HL-60/S4 treated with retinoic acid at 250 ng/mL for 4 days and 3 days (cell line): Measurements from ENCODE around the gene PILRA.
"Not testable (repeated sequence)": the region's sequence is repeated elsewhere in the genome, so short reads cannot be mapped to it uniquely, and the experiment has no call there.

ENCODE experiments used
- in situ Hi-C: fragments of 300-500 bp; cut with MboI; formaldehyde crosslinking; loops from 2 replicates; pipeline ENCODE4 v1.7.0; 2022; ENCODE audit warnings: low sequenced_read_pairs

The PILRA gene

DNA sequence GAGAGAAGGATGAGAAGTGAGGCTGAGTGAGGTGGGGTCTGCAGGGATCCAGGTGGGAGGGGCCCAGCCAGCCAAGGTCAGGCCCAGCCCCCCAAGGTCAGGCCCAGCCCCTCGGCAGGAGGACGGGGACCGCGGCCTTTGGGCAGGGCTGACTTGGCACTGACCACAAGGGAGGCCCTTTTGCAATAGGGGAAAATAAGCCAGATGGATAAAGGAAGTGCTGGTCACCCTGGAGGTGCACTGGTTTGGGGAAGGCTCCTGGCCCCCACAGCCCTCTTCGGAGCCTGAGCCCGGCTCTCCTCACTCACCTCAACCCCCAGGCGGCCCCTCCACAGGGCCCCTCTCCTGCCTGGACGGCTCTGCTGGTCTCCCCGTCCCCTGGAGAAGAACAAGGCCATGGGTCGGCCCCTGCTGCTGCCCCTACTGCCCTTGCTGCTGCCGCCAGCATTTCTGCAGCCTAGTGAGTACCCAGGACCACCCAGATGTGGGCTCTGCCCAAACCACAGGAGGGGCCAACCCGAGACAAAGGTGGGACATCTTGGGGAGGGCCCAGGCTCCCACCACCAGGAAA is at the start of gene PILRA:
Gene PILRA, plus strand, starts transcription at position 227 of the 571 bp plus-strand sequence. Its CDS starts 170 bp downstream, at position 397.
- in situ Hi-C loops, result no loop called here

DNA sequence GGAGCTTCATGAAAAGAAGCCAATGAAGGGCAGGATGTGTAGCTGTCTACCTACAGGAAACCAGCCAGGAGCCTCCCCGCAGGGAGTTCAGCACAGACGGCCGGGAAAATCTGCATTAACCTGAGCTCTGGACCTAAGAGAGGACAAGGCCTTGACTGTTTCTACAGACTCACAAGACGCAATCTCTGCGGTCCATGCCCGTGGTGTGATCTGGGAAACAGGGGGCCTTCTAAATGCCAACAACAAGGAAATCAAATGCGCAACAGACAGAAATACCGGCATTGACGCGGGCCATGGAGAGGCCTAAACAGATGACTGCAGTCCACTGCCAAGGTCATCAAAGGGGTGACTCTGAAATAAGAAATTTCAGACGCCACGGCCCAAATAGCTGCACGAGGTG is 49.1 kb upstream of the PILRA start:
- in situ Hi-C loops, result not testable (repeated sequence)

DNA sequence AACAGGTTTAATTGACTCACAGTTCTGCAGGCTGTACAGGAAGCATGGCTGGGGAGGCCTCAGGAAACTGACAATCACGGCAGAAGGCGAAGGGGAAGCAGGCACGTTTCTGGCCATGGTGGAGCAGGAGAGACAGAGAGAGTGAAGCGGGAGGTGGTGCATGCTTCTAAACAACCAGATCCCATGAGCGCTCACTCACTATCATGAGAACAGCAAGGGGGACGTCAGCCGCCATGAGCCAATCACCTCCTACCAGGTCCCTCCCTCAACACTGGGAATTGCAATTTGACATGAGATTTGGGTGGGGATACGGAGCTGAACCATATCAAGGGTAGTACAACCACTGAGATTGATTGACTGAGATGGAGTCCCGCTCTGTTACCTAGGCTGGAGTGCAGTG is 47.6 kb upstream of the PILRA start:
- in situ Hi-C loops, result not testable (repeated sequence)

DNA sequence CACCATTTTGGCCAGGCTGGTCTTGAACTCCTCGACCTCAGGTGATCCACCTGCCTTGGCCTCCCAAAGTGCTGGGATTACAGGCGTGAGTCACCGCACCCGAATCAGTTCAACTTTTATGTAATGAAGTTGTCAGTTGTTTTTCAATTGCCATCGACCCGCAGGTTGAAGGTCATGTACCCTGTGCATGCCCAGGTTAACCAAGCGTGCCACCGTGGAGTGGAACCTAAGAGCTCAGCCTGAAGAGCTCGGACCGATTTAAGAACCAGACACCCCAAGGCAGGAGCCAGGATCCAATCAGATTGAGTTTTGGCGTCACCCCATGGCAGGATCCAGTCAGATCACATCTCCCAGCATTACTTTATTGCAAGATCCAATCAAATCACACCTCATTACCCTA is 46.4 kb upstream of the PILRA start:
- in situ Hi-C loops, result not testable (repeated sequence)

DNA sequence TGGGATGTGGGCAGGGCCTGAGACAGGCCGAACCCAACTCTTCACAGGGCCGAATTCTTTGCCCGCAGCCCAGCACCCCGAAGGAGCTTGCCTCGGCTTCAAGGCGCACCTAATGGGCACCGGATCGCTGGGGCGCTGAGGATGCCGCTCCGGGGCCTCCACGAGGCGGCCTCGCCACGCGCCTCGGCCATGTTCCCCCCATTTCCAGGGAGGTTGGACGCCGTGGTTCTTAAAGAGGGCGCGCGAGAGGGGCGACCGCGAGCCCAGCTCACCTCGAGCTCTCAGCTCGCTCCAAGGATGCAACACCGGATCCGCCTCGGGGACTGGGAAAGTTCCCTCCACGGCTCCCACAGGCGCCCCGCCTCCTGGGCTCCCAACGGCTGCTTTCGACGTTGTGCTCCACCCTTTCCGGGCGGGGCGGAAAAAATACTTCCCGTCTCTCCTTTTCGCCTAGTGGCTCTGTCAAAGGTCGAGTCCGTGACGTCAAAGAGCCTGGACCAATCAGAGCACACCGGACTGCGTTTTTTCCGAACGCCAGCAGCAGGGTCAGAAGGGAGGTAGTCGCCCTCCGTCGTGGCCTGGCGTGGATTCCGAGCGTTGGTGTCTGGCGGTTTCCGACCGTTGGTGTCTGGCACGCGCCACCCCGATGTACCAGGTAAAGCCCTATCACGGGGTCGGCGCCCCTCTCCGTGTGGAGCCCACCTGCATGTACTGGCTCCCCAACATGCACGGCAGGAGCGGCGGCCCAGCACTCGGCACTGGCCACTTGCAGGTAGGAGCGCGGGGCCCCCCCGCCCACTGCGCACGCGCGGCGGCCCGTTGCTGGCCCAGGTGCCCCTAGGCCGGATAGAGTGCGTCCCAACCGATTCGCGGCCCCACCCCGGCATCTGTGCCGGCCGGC is 37.5 kb upstream of the PILRA start:
- in situ Hi-C loops, result not testable (repeated sequence)

DNA sequence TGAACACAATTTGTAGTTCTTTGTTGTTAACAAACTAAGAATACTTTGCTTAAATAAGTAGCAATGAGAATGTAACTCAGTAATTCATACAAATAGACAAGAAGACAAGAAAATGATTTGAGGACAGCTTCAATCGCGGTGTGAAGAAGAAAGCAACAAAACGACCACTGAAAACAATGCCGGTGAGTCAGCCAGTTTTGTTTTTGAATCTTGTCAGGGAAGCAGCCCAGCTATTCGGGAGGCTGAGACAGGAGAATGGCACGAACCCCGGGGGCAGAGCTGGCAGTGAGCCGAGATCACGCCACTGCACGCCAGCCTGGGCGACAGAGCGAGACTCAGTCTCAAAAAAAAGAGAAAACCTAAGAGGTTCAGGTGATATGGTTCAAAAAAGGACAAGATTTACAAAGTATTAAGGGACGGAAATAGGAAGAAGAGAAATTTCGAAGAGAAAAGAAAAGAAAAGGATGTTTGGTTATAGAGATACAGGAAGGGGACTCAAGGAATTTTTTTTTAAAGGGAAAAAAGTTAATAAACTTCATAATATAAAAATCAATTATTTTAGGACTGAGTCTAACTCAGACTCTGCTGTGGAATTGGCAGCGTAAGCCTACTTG is 35.1 kb upstream of the PILRA start:
- in situ Hi-C loops, result not testable (repeated sequence)

DNA sequence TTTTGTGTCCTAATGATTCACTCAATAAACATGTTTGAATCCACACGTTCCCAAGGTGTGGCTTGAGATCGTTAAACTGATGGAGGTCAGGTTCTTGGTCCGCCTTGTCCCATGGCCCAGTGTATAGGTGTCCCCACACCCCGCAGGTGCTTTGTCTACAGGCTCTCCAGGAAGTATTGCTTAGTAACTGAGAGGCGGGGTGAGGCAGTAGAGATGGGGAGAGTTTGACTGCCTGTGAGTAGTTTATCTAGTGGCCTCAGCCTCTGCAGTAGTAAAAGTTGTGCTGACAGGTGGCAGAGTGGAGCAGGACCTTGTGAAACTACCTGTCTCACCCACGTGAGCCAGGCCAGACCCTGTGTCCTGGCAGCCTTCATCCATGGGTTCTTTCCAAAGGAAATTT is 32.0 kb upstream of the PILRA start:
- in situ Hi-C loops, result not testable (repeated sequence)

DNA sequence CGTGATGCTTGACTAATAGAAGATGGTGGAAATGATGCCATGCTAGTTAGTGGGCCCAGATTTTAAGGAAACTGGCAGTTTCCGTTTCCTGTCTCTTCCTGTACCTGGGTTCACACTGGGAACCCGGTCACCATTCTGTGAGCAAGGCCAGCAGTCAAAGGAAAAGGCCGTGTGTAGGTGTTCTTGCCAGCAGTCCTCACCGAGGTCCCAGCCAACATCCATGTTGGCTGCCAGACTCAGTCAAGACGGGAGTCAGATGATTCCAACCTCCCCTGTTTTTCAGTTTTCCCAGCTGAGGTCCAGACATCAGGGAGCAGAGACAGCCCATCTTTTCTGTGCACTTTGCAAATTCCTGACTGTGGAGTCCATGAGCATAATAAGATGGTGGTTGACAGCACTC is 30.5 kb upstream of the PILRA start:
- in situ Hi-C loops, result no loop called here

DNA sequence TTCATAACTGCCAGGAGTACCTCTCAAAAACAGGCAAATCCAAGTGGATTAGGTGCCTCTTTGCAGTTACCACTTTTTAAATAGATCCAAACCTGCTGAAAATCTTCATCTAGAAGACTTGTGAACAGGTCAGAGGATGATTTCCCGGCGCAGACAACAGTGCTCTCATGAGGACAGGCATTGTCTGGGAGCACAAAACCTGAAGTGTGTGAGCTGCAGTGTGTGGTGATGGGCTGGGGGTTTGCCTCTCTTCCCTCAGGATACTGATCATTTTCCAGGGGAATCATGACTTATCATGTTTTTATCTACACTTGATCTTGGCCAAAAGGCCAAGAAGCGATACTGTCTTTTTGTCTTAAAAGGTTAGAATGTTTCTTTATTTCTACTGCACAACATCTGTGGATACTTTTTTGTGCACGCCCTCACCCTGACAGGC is 29.1 kb upstream of the PILRA start:
- in situ Hi-C loops, result not testable (repeated sequence)

DNA sequence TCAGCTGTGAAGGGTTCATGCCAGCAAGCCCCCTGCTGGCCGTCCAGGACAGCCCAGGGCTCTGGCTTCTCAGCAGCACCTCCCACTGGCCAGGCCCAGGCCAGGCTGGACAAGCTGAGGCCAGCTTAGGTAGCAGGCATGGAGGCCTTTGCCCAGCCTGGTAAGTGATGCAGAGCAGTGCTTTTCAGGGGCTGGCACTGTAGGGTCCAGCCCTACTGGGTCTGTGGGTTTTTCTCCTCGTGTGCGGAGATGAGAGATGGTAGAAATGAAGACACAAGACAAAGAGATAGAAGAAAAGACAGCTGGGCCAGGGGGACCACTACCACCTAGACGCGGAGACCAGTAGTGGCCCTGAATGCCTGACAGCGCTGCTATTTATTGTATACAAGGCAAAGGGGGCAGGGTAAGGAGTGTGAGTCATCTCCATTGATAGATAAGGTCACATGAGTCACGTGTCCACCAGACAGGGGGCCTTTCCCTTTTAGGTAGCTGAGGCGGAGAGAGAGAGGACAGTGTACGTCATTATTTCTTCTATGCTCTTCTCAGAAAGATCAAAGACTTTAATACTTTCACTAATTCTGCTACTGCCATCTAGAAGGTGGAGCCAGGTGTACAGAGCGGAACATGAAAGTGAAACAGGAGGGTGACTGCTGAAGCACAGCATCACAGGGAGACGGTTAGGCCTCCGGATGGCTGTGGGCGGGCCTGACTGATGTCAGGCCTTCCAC is 28.6 kb upstream of the PILRA start:
- in situ Hi-C loops, result not testable (repeated sequence)

DNA sequence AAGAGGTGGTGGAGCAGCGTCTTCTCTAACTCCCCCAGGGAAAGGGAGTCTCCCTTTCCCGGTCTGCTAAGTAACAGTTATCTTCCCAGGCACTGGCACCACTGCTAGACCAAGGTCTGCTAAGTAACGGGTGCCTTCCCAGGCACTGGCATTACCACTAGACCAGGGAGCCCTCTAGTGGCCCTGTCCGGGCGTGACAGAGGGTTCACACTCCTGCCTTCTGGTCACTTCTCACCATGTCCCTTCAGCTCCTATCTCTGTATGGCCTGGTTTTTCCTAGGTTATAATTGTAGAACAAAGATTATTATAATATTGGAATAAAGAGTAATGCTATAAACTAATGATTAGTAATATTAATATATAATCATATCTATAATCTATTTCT is 28.0 kb upstream of the PILRA start:
- in situ Hi-C loops, result not testable (repeated sequence)

DNA sequence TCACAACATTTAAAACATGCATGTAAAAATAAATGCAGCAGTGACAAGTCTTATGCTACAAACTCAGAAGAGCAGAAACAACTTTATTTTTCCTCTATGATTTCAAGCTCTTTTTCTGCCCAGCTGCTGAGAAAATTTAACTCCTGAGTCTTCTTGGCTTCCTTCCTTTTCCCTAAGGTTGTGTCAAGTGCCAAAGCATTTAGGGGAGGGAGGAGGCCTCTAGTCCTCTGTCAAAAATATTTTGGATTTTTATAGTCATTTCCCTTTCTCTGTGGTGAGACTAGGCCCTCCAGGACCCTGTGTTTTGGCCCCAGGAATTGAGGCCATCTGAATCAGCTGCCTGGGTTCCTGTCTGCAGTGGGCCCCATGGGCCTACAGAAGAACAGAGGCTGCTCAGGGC is 26.4 kb upstream of the PILRA start:
- in situ Hi-C loops, result no loop called here

DNA sequence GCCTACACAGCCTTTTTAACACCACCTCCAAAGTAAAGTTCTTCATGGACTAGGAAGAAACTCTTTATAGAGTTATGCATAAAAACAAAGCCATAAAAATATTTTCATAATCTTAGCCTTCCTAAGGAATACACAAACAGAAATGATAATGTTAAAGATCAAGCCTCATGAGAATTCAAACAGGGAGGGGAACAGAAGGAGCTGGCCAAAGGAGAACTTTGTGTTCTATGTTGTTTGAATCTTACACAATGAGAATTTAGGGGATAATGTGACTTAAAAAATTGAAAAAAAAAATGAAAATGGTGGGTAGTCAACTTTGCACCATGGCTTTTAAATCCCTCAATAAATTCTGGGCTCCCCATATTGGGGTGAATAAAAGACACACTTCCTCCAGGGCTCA is 24.5 kb upstream of the PILRA start:
- in situ Hi-C loops, result no loop called here

DNA sequence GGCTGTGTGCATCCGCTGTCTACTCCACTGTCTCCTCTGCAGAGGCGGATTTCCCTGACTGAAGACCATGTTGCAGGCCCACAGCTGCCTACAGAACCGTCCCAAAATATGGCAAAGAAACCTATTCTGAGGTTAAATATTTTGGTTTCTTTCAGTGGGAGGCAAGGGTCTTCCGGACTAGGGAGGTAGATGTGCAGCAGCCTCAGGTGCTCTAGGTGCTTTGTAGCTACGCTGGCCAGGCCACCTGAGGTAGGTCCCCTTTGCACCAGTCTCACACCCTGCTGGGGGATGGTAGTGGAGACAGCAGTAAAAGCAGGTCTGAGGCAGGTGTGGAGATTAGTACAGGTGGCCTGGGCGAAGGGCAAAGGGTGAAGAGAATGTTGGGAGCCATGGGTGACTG is 23.5 kb upstream of the PILRA start:
- in situ Hi-C loops, result no loop called here

DNA sequence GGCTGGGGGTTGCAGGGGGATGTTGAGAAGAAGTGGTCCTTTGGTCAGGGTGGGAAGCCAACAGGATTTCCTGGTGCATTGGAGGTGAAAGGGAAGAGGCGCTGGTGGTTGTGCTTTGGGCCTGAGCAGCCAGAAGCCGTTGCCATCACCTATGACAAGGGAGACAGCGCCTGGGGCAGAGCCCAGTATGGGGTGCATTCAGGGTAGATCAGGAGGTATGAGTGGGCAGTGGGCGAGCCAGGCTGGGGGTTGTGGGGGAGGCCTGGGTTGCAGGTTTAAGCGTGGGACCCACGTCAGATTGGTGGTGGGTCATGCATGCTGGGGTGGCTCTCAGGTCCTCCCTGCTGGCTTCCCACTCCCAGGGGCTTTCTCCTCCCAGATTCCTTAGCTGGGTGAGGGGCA is 21.6 kb upstream of the PILRA start:
- in situ Hi-C loops, result no loop called here

DNA sequence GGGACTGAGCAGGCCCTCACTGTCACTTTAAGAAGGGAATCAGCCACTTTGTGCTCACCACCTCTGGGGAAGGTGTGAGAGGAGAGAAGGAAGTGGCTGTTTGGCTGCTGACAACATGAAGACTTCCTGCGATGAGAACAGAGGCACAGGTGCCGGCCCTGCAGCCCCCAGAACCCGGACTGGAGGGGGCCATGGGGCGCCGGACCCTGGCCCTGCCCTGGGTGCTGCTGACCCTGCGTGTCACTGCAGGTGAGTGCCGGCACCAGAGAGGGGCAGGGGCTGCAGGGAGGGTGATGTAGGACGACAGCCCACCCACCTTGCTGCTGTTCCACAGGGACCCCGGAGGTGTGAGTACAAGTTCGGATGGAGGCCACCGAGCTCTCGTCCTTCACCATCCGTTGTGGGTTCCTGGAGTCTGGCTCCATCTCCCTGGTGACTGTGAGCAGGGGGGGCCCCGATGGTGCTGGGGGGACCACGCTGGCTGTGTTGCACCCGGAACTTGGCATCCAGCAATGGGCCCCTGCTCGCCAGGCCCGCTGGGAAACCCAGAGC is 21.0 kb upstream of the PILRA start:
- in situ Hi-C loops, result not testable (repeated sequence)

DNA sequence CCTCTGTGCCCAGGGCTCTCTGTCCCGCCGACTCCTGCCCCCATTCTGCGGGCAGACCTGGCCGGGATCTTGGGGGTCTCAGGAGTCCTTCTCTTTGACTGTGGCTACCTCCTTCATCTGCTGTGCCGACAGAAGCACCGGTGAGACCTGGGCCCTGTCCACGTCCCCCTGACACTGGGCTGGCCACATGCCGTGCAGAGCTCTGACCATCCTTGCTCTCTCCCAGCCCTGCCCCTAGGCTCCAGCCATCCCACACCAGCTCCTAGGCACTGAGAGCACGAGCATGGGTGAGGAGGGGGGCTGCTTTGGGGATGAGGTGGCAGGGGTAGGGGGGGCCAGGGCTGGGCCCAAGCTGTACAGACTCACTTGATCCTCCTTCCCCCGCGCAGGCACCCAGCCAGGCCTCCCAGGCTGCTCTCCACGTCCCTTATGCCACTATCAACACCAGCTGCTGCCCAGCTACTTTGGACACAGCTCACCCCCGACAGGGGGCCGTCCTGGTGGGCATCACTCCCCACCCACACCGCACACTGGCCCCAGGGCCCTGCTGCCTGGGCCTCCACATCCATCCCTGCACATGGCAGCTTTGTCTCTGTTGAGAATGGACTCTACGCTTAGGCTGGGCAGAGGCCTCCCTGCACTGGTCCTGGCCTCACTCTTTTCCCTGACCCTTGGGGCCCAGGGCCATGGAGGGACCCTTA is 20.2 kb upstream of the PILRA start:
- in situ Hi-C loops, result no loop called here

DNA sequence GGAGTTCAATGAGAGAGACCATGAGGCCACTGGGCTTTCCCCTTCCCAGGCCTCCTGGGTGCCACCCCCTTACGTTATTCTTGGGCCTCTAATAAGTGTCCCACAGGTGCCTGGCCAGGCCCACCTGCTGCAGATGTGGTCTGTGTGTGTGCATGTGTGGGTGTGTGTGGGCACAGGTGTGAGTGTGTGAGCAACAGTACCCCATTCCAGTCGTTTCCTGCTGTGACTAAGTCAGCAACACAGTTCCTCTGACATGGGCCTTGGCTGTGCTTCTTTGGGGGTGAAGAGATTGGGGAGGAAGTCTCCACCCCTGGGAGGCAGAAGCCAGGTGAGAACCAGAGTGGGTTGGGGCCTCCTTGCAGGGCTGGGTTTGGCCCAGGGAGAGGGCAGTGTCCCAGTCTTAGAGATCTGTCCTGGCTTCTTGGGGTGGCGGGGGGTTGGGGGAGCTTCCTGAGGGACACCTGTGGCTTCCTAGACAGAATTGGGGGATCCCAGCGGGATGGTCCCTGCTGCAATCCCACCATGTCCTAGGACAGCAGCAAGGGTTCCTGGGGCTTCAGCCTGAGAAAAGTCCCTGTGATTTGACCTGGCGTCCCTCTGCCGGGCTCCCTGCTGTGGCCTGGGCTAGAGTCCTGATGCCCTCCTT is 19.5 kb upstream of the PILRA start:
- in situ Hi-C loops, result no loop called here

DNA sequence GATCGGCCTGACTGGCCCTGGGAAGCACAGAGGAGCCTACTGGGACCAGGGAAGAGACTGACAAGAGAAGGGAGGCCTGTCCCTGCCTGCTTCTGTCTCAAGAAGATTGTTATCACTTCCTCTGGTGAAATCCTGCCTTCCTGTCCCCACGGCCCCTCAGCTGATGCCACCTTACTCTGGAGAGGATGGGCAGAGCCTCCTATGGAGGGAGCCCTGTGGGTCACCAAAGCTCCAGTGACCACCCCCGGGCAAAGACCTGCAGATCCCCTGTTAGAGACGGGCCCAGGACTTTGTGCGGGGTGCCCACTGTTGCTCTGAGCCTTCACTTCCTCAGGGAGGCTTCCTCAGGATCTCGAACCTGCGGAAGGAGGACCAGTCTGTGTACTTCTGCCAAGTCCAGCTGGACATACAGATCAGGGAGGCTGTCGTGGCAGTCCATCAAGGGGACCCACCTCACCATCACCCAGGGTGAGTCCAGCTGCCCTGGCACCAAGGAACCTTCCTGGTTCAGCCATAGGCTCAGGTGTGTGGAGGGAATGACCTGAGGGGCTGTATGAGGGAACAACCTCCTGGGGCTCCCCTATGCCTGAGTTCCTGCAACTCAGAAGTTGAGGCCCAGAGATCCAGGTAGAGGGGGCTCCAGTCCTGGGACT is 16.7 kb upstream of the PILRA start:
- in situ Hi-C loops, result no loop called here
